HCEC 1CT (cell line): Measurements from ENCODE around the gene PLEKHO2.

Source experiments
- DNase-seq: peaks from one replicate; pipeline ENCODE4 v3.0.0-alpha.2; 2017

PLEKHO2 gene

DNA sequence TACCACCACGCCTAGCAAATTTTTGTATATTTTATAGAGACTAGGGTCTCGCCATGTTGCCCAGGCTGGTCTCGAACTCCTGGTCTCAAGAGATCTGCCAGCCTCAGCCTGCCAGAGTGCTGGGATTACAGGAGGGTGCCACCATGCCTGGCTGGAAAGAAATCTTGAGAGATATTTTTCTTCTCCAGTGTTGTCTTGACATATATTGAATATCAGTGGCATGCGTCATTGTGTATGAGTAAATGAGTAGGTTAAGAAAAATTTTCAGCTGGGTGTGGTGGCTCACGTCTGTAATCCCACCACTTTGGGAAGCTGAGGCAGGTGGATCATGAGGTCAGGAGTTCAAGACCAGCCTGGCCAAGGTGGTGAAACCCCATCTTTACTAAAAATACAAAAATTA is 12.7 kb upstream of the PLEKHO2 start:
- peak; percentile 44 for DNase-seq

DNA sequence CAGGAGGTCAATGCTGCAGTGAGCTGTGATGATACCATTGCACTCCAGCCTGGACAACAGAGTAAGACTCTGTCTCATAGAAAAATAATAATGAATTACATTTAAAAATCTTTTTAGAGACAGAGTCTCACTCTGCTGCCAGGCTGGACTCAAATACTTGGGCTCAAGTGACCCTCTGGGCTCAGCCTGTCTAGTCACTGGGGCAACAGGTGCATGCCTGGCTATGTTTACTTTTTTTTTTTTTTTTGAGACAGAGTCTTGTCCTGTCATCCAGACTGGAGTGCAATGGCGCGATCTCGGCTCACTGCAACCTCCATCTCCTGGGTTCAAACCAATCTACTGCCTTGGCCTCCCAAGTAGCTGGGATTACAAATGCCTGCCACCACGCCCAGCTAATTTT is 8.0 kb upstream of the PLEKHO2 start:
- no peak for DNase-seq

DNA sequence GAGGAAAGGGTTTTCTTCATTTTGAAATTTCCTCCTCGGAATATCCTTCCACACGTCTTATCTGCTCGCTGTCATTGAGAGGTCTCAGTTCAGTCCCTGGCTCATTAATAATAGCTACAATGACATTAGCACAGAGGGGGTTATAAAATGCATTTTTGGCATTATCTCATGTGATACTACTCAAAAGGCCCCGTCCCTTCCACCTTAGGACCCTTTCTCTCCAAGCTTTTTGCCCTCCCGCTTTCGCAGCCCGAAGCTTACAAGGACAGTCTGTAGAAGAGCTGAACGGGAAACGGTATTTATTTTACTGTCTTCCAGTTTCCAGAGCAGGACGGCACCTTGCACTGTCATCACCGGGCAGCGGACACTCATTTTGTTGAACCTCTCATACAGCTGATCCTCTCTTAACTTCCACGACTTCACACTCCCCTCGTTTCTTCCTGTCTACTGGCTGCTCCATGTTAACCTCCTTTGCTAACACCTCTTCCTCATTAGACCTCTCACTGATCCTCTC is 5.6 kb upstream of the PLEKHO2 start:
- DNase-seq = no peak

DNA sequence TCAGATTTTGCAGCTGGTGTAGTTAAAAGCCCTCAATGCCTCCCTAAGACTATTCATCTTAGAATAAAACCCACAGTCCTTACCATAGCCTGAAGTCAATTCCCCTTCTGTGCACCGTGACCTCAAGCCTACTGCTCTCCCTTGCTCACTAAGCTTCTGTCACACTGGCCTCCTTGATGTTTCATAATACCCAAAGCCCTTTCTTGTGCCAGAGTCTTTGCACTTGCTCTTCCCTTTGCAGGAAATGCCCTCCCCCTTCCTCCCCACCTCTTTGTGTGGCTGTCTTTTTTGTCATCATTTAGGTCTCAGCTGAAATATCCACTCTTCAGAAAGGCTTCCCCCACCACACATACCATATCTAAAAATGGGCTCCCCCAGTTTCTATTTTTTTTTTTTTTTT is 4.2 kb upstream of the PLEKHO2 start:
- no peak for DNase-seq

DNA sequence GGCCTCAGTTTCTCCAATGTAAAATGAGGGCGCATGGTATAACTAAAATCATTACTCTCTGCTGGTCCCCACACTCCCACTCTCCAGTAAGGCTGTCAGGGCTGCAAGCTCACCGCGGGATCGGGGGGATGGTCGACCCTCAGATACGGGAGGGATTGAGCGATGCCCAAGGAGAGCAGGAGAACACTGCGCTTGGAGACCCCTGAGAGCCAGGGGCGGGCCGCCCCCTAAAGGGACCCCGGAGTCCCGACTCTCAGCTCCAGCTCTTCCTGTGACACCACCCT is 713 bp upstream of the PLEKHO2 start:
- DNase-seq = no peak

DNA sequence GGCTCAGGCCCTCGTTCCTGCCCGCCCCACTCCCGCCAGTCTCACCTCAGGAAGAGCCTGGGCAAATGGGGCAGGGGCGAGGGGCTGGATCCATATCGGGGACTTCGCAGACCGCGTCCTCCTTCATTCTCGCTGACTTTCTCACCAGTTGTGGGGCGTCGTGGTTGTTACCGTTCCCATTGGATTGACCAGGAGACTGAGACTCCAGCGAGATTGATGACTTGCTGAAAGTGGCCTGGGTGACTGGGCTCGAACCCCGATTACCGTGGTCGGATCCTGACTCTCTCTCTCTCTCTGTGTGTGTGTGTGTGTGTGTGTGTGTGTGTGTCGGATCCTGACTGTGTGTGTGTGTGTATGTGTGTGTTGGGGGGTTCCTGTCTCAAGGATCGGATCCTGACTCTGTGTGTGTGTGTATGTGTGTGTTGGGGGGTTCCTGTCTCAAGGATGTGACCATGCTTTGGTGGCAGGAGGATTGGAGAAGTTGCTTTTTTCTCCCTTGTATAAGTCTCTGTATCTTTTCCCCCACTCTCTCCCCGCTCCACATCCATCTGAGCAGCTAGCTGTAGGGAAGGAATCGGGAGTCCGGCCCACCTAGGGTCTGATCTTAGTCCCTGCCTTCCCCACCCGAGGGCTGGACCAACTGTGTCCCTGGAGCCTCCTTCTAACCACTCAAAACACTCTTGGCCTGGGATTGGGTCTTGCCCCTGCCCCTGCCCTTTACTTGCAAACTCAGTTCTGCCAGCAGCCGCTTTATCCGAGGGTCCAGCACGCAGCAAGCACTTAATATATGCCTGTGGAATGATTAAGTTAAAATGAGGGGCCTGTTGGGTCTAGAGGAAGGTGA is 603 bp downstream of the PLEKHO2 start:
- peak; percentile 29 for DNase-seq

DNA sequence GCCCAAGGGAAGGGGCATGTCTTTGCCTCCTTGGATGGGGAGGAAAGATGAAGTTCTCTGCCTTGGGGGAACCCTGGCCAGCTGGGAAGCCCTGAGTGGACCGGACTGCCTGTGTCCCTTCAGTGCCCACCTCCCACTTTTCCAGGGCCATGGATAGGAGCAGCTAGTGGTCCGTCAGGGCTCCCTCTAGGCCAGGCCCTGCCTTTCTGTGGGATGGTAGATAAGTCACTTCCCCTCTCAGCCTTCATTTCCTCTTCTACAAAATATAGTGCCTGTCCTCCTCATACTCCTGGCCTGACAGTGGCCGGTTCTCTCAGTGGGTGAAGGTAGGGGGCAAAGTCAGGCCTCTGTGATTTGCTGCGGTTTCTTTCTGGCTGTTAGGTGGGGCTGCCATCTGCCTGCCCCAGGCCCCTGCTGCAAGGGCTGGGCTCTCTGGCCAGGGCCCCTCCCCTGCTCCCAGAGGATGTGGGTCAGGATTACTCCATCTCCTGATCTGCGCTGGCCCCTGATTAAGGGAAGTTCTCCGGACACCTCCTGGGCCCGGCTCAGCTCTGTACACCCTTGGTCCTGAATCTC is 1.4 kb downstream of the PLEKHO2 start:
- peak; percentile 54 for DNase-seq

DNA sequence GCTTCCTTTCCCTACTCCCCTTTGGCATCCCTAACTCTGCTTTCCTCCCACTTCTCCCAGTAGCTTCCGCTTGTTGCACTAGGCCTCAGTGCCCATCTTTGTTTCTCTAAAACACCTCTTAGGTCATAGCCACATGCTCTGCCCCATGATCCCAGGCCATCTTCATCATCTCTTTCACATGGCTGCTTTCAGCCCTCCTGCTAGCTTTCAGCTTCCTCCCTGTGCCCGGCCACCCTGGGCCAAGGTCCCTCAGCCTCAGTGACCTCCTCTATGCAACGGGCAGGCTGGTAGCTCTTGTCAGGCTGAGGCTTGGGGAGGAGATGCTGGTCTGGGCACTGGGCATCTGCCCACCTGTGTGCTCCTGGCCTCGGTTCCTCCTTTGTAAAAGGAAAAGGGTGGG is 2.3 kb downstream of the PLEKHO2 start:
- DNase-seq = no peak

DNA sequence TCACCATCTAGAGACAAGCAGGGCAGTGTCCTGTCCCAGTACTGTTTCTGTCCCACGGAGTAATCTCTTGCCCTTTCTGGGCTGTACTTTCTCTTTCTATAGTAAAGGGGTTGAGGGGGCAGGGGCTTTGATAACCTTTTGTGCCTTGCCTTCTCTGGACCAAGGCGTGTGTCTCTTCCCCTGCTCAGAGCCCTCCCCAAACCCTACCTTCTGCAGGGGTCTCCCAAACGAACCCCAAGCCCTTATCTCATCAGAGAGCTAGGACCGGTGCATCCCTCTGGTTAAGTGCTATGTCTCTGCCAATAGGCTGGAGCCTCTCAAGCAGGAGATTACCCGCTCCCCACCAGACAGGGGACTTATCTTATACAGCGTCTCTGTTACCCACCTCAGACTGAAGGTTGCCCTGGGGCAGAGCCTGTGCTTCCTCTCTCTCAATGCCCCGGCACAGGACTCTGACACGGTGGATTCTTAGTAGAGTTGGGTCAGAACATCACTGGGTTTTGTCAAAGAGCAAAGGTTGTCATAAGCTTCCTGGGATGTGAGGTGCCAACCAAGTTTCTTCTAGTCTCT is 2.9 kb downstream of the PLEKHO2 start:
- no peak for DNase-seq

DNA sequence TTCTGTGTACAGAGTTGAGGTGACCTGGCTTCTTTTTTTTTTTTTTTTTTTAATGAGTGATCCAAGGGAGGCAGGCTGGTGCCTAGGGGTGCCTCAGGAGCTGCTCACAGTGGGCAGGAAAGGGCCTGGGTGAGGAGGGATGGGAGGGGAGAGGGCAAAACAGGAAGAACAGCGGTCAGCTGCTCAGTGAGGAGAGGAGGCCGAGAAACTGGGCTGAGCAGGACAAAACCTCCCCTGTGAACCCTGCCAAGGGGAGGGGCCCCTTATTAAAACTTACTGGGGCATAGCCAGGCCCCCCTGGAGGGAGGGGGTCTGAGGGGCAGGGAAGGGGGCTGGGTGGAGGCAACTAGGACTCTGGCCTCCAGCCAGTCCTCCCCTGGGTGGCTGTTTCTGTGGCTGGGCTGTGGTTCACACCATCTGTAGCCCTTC is 3.5 kb downstream of the PLEKHO2 start:
- DNase-seq = no peak

DNA sequence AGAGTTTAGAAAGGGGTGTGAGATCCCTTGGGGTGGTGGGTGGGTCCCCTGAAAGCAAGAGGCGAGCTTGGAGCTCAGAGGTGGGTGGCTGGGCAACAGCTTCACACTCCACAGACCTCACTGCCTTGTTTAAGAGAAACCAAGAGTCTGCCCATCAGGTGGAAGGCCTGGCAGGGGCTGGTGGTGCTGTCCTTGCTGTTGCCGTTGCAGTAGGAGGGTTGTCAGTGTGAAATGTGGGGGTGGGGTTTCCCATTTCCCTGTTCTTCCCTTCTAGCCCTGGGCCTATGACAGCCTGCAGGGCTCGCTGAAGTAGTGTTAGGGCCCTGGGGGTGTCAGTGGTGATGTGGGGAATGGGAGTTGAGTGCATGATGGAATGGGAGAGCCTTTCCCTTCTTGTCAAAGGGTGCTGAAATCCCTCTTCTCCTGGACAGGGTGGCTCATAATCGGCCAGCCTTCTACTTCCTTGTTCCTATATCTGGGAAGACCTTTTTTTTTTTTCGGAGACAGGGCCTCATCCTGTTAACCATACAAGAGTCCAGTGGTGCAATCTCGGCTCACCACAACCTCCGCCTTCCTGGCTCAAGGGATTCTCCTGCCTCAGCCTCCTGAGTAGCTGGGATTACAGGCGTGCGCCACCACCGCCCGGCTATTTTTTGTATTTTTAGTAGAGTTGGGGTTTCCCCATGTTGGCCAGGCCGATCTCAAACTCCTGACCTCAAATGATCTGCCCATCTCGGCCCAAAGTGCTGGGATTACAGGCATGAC is 4.3 kb downstream of the PLEKHO2 start:
- no peak for DNase-seq

DNA sequence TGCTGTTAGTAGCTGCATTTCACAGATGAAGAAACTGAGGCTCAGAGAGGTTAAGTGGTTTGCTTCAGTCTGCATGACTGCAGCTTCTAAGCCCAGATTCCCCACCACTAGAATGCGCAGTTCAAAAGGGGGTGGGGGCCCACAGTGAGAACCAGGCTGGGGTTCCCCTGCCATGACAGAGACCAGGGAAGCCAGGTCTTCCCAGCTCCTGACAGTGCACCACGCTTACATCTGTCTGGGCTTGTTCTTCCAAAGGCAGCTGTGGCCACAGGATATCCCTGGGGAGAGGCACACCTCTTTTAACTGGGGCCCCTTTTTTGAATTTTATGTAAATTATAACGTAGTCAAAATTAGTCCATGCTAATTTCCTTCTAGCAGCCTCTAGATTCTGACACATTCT is 5.3 kb downstream of the PLEKHO2 start:
- DNase-seq = no peak

DNA sequence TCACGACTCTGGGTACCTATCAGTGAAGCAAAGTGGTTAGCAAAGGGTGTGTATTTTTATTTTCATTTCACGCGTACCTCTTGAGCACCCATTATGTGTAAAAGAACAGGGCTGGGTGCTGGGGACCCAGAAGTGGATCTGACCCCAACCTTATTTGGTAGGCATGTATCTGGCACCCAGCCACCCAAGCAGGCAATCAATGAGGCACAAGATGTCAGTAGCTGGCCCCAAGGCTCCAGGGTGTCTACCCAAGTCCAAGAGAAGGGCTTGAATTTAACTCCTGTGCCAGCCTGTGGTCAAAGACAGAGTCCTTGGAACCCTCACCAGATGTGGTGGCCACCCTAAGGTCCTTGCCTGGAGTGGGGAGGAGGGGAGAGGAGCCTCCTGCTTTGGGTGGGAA is 5.7 kb downstream of the PLEKHO2 start:
- no peak for DNase-seq

DNA sequence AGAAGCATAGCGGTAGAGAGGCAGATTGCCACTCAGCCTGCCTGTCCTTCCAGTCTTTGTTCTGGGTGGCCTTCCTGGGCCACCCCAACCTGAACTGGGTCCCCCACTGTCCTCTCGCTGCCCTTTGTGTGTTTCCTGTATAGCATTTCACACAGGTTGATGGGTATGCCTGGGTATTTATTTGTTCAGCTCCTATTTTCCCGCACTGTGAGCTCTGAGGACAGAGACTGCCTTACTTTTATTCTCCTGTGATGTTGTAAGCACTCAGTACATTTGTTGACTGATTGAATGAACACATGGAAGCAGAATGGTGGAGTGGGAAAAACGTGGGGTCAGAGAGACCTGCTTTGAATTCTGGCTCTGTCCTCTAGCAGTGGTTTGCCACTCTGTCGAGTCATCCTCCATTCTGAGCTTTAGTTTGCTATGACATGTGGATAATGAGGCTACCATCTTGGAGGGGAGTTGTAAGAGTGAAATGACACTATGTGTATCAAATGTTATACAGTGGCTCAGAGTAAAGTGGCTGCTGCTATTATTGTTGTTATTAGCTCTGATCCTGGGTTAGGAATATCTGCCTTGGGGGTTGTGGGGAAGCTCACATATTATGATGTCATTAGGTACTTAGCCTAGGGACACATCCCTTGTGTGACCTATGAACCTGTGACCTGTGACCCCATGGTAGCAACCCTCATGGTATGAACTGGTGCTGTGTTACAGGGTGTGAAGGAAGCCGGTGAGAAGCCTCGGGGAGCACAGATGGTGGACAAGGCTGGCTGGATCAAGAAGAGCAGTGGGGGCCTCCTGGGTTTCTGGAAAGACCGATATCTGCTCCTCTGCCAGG is 6.4 kb downstream of the PLEKHO2 start:
- no peak for DNase-seq

DNA sequence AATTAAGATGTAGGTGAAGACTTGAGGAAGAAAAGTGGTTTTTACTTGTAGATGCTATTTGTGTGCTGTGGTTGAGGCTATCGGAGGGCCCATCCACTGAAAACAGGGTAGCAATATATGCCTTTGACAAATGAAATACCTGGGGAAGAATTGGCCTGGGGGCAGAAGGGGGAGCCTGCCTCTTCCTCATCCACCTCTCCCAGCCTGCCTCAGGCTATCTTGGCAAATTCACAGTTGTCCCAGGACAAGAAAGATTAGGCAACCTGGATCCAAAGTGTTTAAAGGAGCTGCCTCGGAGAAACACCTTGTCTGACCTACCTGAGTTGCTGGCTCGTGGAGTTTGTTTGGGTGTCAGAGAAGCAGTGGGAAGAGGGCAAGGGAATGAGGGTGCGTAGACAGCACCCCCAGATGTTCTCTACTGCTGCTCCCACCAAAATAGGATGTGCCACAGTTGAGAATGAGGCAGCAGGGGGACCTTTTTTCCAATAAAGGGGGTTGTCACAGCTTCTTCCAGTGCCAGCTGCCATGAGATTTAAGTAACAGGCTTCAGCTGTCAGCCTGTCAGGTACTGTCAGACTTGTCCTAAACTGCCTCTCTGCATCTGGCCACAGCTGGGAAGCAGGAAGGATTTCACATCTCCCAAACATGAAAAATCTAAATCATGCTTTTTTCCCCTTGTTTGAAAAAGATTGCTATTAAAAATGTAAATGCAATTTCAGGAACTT is 9.2 kb downstream of the PLEKHO2 start:
- DNase-seq = no peak

DNA sequence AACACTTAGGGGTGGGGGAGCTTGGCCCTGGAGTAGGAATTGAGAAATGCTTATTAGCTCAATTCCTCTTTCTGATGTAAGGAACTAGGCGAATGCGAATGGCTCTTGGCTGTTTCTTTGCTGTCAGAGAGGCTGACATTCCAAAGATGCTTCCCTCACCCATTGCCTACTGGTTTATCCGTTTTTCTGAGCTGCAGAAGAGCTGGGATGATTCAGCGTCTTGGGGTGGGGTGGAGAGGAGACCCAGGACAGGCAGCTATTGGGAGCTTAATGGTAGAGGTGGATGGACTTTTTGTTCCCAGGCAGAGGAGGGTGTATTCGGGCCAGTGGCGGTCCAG is 9.8 kb downstream of the PLEKHO2 start:
- peak; percentile 80 for DNase-seq

DNA sequence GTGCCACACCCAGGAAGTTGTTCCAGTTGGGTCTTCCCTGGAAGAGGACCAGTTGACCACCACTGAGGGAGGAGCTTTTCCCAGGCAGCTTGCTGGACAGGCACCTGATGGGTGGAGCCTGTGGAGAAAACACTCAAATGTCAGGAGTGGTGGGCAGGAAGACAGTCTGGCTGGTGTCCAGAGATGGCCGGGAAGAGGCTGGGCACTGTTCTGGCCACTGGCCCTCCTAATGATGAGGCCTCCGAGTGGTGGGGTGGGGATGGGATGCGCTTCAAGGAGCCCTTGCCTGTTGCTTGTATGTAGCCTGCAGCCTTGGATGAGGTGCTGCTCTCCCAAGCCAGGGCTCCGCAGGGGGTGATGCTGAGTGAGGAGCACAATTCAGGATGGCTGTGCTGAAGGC is 12.3 kb downstream of the PLEKHO2 start:
- no peak for DNase-seq

DNA sequence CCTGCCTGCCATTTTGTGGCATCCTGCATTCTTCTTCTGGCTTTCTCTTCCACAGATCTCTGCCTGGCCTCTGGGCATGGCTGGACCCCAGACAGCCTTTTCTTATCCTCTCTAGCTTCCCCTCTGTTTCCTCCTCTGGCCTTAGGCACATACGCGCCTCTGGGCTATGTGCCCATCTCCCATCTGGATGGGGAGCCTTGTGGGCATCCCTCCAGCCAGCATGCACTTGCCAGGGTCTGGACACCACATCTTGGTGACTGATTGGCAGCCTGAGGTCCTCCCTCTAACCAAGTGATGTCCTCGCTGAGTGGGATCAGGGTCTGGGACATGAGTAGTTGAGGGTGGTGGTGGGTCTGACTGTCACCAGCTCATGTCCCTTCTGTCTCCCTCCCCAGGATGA is 12.8 kb downstream of the PLEKHO2 start:
- DNase-seq = no peak

DNA sequence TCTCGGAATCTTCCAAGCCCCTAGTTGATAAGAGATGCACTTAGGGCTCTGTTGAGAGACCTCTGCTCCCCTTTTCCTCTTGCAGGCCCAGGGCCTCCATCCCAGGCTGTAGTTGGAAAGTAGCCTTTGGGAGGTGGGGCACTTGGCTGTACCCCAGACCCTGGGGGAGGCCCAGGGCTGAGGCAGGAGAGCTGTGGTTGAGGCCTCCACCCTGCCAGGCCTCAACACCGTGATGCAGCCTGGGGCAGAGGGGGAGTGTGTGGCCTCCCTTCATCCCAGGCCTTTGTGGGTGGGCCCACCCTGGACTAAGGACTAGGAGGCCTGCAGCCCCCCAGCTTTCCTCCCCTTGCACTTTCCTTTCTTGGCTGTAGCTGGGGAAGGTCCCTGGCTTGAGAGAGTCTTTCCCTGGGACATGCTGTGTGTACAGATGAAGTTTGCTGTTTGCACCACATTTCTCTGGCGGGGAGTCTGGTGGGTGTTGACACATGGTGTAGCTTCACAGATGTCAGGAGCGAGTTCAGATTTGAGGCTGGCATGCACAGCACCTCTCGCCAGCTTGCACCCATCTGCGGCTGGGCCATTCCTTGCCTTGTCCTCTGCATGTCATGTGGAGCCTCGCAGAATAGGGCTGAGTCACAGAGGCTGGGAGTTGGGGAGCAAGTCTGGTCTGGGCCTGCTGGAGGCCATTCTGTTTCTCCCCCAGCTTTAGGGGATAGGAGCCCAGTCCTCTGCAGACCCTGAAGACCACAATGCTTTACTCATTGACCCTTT is 13.7 kb downstream of the PLEKHO2 start:
- peak; percentile 25 for DNase-seq

DNA sequence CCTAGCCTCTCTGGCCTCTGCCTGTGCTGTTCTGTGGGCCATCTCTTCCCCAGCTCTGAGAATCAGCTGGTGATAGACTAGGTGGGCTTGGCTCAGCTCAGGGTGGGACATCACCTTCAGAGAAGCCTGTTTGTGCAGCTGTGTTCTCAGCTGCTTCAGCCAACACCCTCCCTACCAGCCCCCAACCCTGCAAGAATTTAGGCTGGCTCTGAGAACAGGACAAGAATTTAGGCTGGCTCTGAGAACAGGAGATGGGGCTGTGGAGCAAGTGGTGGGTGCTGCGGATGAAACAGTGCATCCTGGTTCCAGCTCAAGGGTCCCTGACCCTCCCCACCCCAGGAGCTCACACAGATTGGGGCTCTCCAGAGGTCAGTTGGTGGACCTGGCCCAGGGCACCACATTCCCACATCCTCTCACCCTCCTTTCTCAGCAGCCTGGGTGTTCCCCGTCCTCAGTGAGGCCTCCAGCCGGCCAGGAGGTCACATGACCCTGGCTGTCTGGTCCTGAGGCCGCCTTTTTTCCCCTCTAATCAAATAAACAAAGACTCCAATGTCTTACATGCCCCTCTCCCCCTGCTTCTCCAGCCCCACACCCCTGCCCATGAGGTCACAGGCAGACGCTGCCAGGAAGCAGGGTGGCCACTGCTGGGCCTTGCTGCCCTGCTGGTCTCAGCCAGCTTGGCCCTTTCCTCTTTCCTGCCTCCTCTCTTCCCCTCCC is 14.9 kb downstream of the PLEKHO2 start:
- DNase-seq = peak; percentile 64

DNA sequence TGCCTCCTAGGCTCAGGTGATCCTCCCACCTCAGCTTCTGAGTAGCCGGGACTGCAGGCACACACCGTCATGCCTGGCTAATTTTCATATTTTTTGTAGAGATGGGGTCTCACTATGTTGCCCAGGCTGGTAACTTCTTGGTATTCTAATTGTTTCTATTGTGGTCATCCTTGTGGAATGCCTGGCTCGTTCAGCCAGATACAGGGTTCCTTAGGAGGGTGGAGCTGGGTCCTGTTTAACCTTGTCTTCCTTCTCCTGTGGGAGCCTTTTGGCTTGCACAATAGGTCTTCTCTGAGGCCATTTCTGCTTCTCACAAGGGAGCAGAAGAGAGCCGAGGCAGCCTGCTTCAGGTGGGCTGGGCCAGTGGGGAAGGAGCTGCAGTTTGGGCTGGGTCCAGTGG is 15.7 kb downstream of the PLEKHO2 start:
- peak; percentile 64 for DNase-seq
